Fibroblast of pulmonary artery (primary cell): Measurements from ENCODE around the gene FGD5.

ENCODE experiments used
- DNase-seq: peaks from one replicate; pipeline ENCODE4 v3.0.0-alpha.2; 2010; ENCODE audit warnings: low read depth
- H3K4me3 ChIP-seq: replicated peaks from 2 replicates; pipeline ENCODE4 v1.5.1; 2011; ENCODE audit warnings: low read depth, mild to moderate bottlenecking, control low read depth, low read length, moderate library complexity
- CTCF ChIP-seq: IDR thresholded peaks from 2 replicates; pipeline ENCODE4 v1.5.1; 2011; ENCODE audit warnings: mild to moderate bottlenecking, control low read depth, low read length, inconsistent platforms; ENCODE audit errors: missing control alignments

The FGD5 gene

GRCh38 chr3:14920536-14920935 is 101.8 kb downstream of the FGD5 start:
- TF ChIP-seq CTCF: no peak
- H3K4me3 ChIP-seq: no peak overlapping the region
- no peak for DNase-seq

DNA sequence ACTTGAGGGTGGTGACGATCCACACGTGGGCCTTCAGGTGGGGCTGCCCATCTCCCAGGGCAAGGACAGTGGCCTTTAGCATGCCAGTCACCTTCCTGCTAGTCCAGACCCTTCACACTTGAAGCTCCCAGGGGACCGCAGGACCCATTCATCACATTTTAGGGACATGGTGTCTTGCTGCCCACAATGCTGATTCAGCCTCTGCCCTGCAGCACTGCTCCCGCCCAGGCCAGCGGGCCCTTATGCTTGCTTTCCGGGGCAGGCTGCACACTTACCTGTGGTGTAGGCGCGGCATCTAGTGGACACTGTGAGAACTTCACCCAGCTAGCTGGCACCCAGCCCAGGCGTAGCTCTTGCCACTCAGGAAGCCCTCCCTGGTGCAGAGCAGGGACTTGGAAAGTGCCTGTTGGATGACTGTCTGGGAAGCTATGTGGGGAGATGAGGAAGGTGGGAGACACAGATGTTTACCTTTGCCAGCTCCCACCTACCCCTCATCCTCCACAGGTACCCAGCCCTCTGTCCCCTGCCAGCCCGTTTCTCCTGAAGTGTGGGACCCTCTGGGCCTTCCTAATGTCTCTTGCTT is 102.4 kb downstream of the FGD5 start:
- peak; percentile 92 for DNase-seq
- TF ChIP-seq CTCF: peak; percentile 92

GRCh38 chr3:14921811-14922705 is 103.3 kb downstream of the FGD5 start:
- H3K4me3 ChIP-seq: no peak overlapping the region
- TF ChIP-seq CTCF: no peak
- DNase-seq: no peak

More for the DNA sequence above, 102.4 kb downstream of the FGD5 start:
- no peak overlapping the region for H3K4me3 ChIP-seq

GRCh38 chr3:14922863-14923262 is 104.1 kb downstream of the FGD5 start:
- TF ChIP-seq CTCF: no peak
- DNase-seq: no peak
- no peak overlapping the region for H3K4me3 ChIP-seq

GRCh38 chr3:14923476-14923875 is 104.7 kb downstream of the FGD5 start:
- no peak overlapping the region for H3K4me3 ChIP-seq
- no peak for TF ChIP-seq CTCF
- DNase-seq: no peak

- DNase-seq: peak; percentile 82
- TF ChIP-seq CTCF: peak; percentile 83
- H3K4me3 ChIP-seq: no peak overlapping the region
Observed at GRCh38 chr3:14925729-14926591, 107.2 kb downstream of the FGD5 start.
